Neural cell (in vitro differentiated cells): ENCODE results near the gene ZMYND10. TPM values are rescaled to one million over a fixed set of nuclear protein-coding genes. Genes with fewer than 3 reads are reported as not detected.

Source experiments
- H2AFZ ChIP-seq: fragments of 200-600, 300-800 bp; sonication (generic), shearing (Covaris generic); 2 replicates; pipeline ENCODE4 v1.6.0; 2014; ENCODE audit warnings: low read depth, mild to moderate bottlenecking, antibody characterized with exemption, low read length, moderate library complexity
- H3F3A ChIP-seq: fragments of 200-600 bp; shearing (Covaris generic); 2 replicates; pipeline ENCODE4 v1.6.1; 2016; ENCODE audit warnings: mild to moderate bottlenecking, moderate library complexity, mixed read lengths, antibody characterized with exemption, low read length; ENCODE audit not compliant: insufficient read depth, poor library complexity, severe bottlenecking
- H3K27ac ChIP-seq: fragments of 200-600, 300-800 bp; sonication (generic), shearing (Covaris generic); 2 replicates; pipeline ENCODE4 v1.5.1; 2014; ENCODE audit warnings: mild to moderate bottlenecking, low read length, moderate library complexity
- H3K27me3 ChIP-seq: fragments of 300-800, 200-600 bp; sonication (generic), shearing (Covaris generic); 2 replicates; pipeline ENCODE4 v1.6.0; 2014; ENCODE audit warnings: mild to moderate bottlenecking, low read depth, low read length, moderate library complexity; ENCODE audit not compliant: insufficient read depth
- H3K36me3 ChIP-seq: fragments of 300-800, 200-600 bp; sonication (generic), shearing (Covaris generic); 2 replicates; pipeline ENCODE4 v1.5.1; 2014; ENCODE audit warnings: mild to moderate bottlenecking, antibody characterized with exemption, low read length, moderate library complexity; ENCODE audit not compliant: insufficient read depth
- H3K4me2 ChIP-seq: fragments of 300-800, 200-600 bp; sonication (generic), shearing (Covaris generic); 2 replicates; pipeline ENCODE4 v1.6.0; 2014; ENCODE audit warnings: mild to moderate bottlenecking, low read length
- H3K4me3 ChIP-seq: fragments of 300-800, 200-600 bp; sonication (generic), shearing (Covaris generic); 2 replicates; pipeline ENCODE4 v1.5.1; 2014; ENCODE audit warnings: mild to moderate bottlenecking, low read length, moderate library complexity
- H3K79me2 ChIP-seq: fragments of 200-600 bp; shearing (Covaris generic); replicated peaks from 2 replicates; pipeline ENCODE4 v1.6.0; 2014; ENCODE audit warnings: mild to moderate bottlenecking, low read length, moderate library complexity; ENCODE audit not compliant: insufficient read depth
- H3K9ac ChIP-seq: fragments of 300-800, 200-600 bp; sonication (generic), shearing (Covaris generic); 2 replicates; pipeline ENCODE4 v1.6.1; 2016; ENCODE audit warnings: mild to moderate bottlenecking, low read length, mixed read lengths
- H3K9me2 ChIP-seq: fragments of 200-600 bp; shearing (Covaris generic); 2 replicates; pipeline ENCODE4 v1.6.1; 2016; ENCODE audit warnings: mild to moderate bottlenecking, low read length, mixed read lengths; ENCODE audit not compliant: insufficient read depth
- H3K9me3 ChIP-seq: fragments of 200-600, 300-800 bp; sonication (generic), shearing (Covaris generic); 2 replicates; pipeline ENCODE4 v1.6.1; 2016; ENCODE audit warnings: mild to moderate bottlenecking, mixed run types, low read length, moderate library complexity, mixed read lengths
- H4K20me1 ChIP-seq: fragments of 200-600 bp; shearing (Covaris generic); 2 replicates; pipeline ENCODE4 v1.6.1; 2016; ENCODE audit warnings: mild to moderate bottlenecking, mixed run types; ENCODE audit not compliant: insufficient read depth
- EP300 ChIP-seq: fragments of 450-650 bp; conservative IDR thresholded peaks from 2 replicates; pipeline ENCODE4 v1.6.1; 2014; ENCODE audit warnings: antibody characterized with exemption, mild to moderate bottlenecking, moderate library complexity; ENCODE audit not compliant: poor library complexity, severe bottlenecking
- EZH2 ChIP-seq: fragments of 200-600, 300-800 bp; shearing (Covaris generic), sonication (generic); IDR thresholded peaks from 2 replicates; pipeline ENCODE4 v1.6.1; 2014; ENCODE audit warnings: antibody characterized with exemption, low read length, borderline replicate concordance, mild to moderate bottlenecking; ENCODE audit not compliant: insufficient read depth, poor library complexity, severe bottlenecking
- MXI1 ChIP-seq: fragments of 450-650 bp; conservative IDR thresholded peaks from 2 replicates; pipeline ENCODE4 v1.6.1; 2014; ENCODE audit warnings: antibody characterized with exemption, mild to moderate bottlenecking; ENCODE audit not compliant: poor library complexity, severe bottlenecking
- POLR2AphosphoS5 ChIP-seq: IDR thresholded peaks from 2 replicates; pipeline ENCODE4 v1.6.1; 2012
- RAD21 ChIP-seq: fragments of 450-650 bp; conservative IDR thresholded peaks from 2 replicates; pipeline ENCODE4 v1.6.1; 2014; ENCODE audit warnings: antibody characterized with exemption, mild to moderate bottlenecking, moderate library complexity
- SMC3 ChIP-seq: fragments of 450-650 bp; conservative IDR thresholded peaks from 2 replicates; pipeline ENCODE4 v1.6.1; 2014; ENCODE audit warnings: antibody characterized with exemption, mild to moderate bottlenecking, moderate library complexity; ENCODE audit not compliant: poor library complexity
- TAF1 ChIP-seq: IDR thresholded peaks from 2 replicates; pipeline ENCODE4 v1.6.1; 2012; ENCODE audit warnings: low read depth
- polyA plus RNA-seq: library from polyadenylated mRNA; depleted of rRNA; stranded (reverse); fragments of >200 nt; gene quantifications from 2 replicates; pipeline ENCODE4 v1.2.3, GENCODE V29; 2014
- TF ChIP-seq, protein P1 (sequence below): IDR thresholded peaks from 2 replicates; pipeline ENCODE4 v1.6.1; 2012; ENCODE audit warnings: borderline replicate concordance
- TF ChIP-seq, protein P2 (sequence below): fragments of 450-650 bp; IDR thresholded peaks from 2 replicates; pipeline ENCODE4 v1.5.1; 2014; ENCODE audit warnings: antibody characterized with exemption, mild to moderate bottlenecking, moderate library complexity; ENCODE audit not compliant: poor library complexity, severe bottlenecking

ZMYND10 gene
- polyA plus RNA-seq, 1 donor from 2014 or later, result 5.2 TPM

DNA sequence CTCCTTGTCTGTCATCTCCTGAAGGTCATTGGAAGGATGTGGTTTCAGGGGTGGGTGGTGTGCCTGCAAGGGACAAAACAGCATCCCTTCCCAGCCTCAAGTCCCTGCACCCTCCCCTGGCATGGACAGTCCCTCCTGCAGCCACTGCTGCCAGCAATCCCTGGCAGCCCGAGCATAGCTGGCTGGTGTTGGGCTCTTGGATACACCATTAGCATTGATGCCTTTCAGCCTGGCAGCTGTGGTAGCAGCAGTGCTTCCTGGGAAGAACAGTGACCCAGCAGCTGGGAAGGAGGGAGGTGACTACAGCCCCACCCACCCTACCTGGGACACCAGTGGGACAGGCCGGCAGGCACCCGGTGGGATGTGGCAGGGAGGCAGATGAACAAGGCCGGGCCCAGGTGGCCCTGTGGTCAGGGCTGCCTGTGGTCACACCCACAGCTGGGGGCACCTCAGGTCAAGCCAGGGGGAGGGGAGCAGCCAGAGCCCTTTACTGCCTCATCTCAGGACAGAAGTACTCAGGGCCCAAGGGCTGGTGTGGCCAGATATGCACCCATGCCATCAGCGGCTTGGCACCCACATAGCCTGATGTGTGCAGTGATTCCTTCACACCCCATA lies 46.7 kb upstream of the ZMYND10 start:
- H3F3A ChIP-seq, result no peaks in the 10 kb centered on the region
- TF ChIP-seq SMC3 (no peak), POLR2AphosphoS5 (no peak), EZH2 (no peak), EP300 (no peak), MXI1 (no peak)
- TF ChIP-seq, protein P1, sequence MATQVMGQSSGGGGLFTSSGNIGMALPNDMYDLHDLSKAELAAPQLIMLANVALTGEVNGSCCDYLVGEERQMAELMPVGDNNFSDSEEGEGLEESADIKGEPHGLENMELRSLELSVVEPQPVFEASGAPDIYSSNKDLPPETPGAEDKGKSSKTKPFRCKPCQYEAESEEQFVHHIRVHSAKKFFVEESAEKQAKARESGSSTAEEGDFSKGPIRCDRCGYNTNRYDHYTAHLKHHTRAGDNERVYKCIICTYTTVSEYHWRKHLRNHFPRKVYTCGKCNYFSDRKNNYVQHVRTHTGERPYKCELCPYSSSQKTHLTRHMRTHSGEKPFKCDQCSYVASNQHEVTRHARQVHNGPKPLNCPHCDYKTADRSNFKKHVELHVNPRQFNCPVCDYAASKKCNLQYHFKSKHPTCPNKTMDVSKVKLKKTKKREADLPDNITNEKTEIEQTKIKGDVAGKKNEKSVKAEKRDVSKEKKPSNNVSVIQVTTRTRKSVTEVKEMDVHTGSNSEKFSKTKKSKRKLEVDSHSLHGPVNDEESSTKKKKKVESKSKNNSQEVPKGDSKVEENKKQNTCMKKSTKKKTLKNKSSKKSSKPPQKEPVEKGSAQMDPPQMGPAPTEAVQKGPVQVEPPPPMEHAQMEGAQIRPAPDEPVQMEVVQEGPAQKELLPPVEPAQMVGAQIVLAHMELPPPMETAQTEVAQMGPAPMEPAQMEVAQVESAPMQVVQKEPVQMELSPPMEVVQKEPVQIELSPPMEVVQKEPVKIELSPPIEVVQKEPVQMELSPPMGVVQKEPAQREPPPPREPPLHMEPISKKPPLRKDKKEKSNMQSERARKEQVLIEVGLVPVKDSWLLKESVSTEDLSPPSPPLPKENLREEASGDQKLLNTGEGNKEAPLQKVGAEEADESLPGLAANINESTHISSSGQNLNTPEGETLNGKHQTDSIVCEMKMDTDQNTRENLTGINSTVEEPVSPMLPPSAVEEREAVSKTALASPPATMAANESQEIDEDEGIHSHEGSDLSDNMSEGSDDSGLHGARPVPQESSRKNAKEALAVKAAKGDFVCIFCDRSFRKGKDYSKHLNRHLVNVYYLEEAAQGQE, result no peak
- H2AFZ ChIP-seq, result no peak overlapping the region
- H3K9me2 ChIP-seq, result no peaks in the 10 kb centered on the region
- H3K4me2 ChIP-seq, result no peak overlapping the region
- H4K20me1 ChIP-seq, result no peaks in the 10 kb centered on the region
- H3K36me3 ChIP-seq, result no peaks in the 10 kb centered on the region
- H3K79me2 ChIP-seq, result no peaks in the 10 kb centered on the region
- no peak overlapping the region for H3K9ac ChIP-seq
- H3K27ac ChIP-seq, result no peak overlapping the region
- no peak overlapping the region for H3K4me3 ChIP-seq
- no peaks in the 10 kb centered on the region for H3K9me3 ChIP-seq
- H3K27me3 ChIP-seq, result no peaks in the 10 kb centered on the region

DNA sequence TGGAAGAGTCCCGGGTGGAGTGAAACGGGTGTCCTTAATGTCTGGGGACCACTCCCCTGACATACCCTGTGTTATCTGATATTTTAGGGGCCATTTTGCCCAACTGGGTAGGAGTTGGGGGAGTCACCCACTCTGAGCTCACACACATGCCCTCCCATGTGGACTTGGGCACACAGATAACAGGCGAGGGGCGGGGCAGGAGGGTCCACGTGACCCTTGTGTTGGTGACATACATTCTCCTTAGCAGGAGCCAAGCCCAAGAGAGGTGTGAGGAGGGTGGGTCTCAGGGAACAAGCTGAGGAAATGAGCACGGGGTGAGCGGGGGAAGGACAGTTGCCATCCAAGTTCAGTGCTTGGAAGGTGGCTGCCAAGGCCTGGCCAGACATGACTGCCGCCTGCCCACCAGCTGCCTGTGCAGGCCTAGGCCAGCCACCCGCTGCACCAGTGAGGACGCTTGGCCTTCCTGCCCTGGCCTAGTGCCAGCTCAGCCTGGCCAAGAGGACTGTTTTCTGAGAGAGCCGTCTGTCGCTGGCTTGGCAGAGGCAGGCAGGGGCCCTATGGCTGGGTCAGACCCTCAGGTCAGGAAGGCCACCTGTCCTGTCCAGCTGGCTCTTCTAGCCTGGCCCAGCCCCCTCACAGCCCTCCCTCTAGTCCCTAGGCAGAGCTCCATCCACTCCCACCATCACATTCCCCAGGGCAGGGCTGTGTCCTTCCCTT lies 45.1 kb upstream of the ZMYND10 start:
- Histone ChIP-seq H3K4me2 (no peak overlapping the region), H3K27me3 (no peaks in the 10 kb centered on the region), H3K27ac (no peak overlapping the region), H4K20me1 (no peaks in the 10 kb centered on the region), H3F3A (no peaks in the 10 kb centered on the region), H3K9me2 (no peaks in the 10 kb centered on the region), H3K79me2 (no peaks in the 10 kb centered on the region), H3K9ac (no peak overlapping the region), H3K36me3 (no peaks in the 10 kb centered on the region), H3K9me3 (no peaks in the 10 kb centered on the region), H3K4me3 (no peak overlapping the region), H2AFZ (no peak overlapping the region)
- no peak for TF ChIP-seq EP300
- no peak for TF ChIP-seq SMC3
- TF ChIP-seq MXI1, result no peak
- no peak for TF ChIP-seq POLR2AphosphoS5
- TF ChIP-seq, protein P2, sequence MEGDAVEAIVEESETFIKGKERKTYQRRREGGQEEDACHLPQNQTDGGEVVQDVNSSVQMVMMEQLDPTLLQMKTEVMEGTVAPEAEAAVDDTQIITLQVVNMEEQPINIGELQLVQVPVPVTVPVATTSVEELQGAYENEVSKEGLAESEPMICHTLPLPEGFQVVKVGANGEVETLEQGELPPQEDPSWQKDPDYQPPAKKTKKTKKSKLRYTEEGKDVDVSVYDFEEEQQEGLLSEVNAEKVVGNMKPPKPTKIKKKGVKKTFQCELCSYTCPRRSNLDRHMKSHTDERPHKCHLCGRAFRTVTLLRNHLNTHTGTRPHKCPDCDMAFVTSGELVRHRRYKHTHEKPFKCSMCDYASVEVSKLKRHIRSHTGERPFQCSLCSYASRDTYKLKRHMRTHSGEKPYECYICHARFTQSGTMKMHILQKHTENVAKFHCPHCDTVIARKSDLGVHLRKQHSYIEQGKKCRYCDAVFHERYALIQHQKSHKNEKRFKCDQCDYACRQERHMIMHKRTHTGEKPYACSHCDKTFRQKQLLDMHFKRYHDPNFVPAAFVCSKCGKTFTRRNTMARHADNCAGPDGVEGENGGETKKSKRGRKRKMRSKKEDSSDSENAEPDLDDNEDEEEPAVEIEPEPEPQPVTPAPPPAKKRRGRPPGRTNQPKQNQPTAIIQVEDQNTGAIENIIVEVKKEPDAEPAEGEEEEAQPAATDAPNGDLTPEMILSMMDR, result no peak
- TF ChIP-seq EZH2, result no peak
- TF ChIP-seq, protein P1, result no peak
- no peak for TF ChIP-seq RAD21
- no peak for TF ChIP-seq TAF1
